Fibroblast of skin of back (primary cell): Measurements from ENCODE around the gene MS4A18.

Source experiments
- DNase-seq: peaks from one replicate; pipeline ENCODE4 v3.0.0-alpha.2; 2013

The MS4A18 gene

DNA sequence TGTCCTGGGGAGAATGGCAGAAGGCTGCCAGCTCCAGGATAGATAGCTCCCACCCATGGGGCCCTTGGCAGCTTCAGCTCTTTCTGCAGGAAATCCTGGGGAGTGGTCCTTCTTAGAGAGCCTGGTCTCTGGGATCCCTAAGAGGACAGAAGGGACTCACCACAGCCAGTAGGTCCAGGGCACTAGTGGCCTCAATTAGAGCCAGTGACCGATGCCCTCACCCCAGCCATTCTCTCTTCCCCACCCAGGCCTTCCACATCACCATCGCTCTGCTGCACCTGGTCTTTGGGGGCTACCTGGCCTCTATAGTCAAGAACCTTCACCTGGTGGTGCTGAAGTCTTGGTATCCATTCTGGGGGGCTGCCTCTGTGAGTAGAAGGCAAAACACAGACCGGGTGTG is 66.2 kb downstream of the MS4A18 start:
- DNase-seq = no peak

DNA sequence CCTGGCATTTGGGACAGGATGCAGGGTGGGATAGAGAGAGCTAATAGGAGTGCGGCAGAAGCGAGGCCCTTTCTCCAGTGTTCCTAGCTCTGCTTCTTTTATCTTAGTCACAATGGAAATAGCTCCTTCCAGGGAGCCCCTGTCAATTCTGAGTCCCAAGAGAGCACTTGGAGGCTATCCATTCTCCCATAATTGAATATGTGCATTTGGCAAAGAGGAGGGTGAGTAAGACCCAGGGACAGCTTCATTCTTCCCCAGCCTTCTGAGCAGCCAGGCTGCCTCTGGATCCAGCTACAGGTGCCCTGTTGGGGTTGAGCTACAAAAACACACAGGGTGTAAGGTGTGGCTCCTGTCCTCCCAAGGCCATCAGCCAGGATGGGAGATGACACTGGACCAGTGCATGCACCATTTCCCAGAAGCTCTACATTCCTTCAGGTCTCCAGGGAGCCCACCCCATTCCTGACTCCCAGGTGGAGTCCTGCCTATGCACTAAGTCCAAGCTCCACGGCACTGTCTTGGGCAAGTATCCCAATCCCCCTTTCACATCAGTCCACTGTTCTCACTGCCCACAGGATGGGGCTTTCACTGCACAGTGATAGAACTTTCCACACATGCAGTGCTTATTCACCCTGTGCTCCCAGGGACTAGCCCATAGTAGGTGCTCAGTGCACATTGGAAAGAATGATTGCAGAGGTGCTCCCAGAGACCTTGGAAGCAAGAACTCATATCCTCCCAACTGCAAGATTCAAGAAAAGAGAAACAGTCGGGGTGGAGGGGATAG is 66.8 kb downstream of the MS4A18 start:
- no peak for DNase-seq

DNA sequence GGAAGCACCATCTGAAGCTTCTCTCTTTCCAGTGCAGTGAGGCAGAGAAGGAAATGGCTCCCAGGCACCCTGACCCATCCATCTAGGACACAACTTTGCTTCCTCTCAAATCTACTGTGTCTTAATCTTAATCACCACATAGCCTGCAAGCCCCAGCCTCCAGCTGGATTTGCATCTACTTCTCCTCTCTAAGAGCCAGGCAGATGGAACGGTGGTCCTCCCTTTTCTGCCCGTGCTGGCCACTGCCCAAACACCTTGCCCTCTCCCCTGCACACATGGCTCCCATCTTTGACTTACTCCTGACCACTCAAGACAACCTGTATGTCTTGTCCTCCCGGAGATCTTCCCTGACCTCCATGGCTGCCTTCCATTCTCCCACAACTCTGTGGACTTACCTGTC is 68.0 kb downstream of the MS4A18 start:
- no peak for DNase-seq
